HepG2 (cell line): ENCODE results near the gene ALKBH5. TPM values are rescaled to one million over a fixed set of nuclear protein-coding genes. Genes with fewer than 3 reads are reported as not detected.

Experiments
- ARNT2 ChIP-seq: sonication (generic); formaldehyde crosslinking; IDR thresholded peaks from 2 replicates; pipeline ENCODE4 v1.8.0; 2022; ENCODE audit warnings: mild to moderate bottlenecking, low read depth, missing genetic modification reagents, moderate library complexity
- ATM ChIP-seq: fragments of 450-650 bp; IDR thresholded peaks from 2 replicates; pipeline ENCODE4 v1.7.1; 2017; ENCODE audit warnings: mild to moderate bottlenecking, borderline replicate concordance
- BRD4 ChIP-seq: sonication (generic); formaldehyde crosslinking; IDR thresholded peaks from 2 replicates; pipeline ENCODE4 v1.4.0; 2020; ENCODE audit warnings: missing genetic modification reagents
- PHB2 ChIP-seq: fragments of 450-650 bp; IDR thresholded peaks from 2 replicates; pipeline ENCODE4 v1.6.1; 2018; ENCODE audit not compliant: partially characterized antibody
- SMAD3 ChIP-seq: sonication (generic); formaldehyde crosslinking; IDR thresholded peaks from 2 replicates; pipeline ENCODE4 v1.4.0; 2020; ENCODE audit warnings: missing genetic modification reagents
- SMARCC2 ChIP-seq: fragments of 450-650 bp; IDR thresholded peaks from 2 replicates; pipeline ENCODE4 v1.6.1; 2017; ENCODE audit warnings: antibody characterized with exemption, mild to moderate bottlenecking
- SNAPC2 ChIP-seq: sonication (generic); formaldehyde crosslinking; IDR thresholded peaks from 2 replicates; pipeline ENCODE4 v1.8.1; 2022; ENCODE audit warnings: mild to moderate bottlenecking, missing genetic modification reagents
- SRSF9 ChIP-seq: fragments of 200-400 bp; formaldehyde crosslinking; IDR thresholded peaks from 2 replicates; pipeline ENCODE4 v1.6.1; 2018; ENCODE audit warnings: borderline replicate concordance, mild to moderate bottlenecking, low read depth, low read length; ENCODE audit not compliant: insufficient read depth, poor library complexity, severe bottlenecking
- polyA plus RNA-seq, 8 experiments: library from polyadenylated mRNA; depleted of rRNA in 3 of 8; stranded (reverse) in 7 of 8; unstranded in 1 of 8; fragments of >200 nt; fragmentation: Illumina TruSeq in 4 of 8; extraction: Trizol in 4 of 8; gene quantifications; 2 replicates each; pipeline versions ENCODE4 v1.2.1 to v1.2.3, GENCODE V29; 2011 to 2016; ENCODE audit warnings: low read depth in 4 of 8, missing spikeins in 1 of 8, mixed read lengths in 1 of 8; ENCODE audit not compliant: insufficient read depth in 1 of 8
- total RNA-seq, 5 experiments: library from RNA; depleted of rRNA; stranded (reverse); fragments of >200 nt; fragmentation: Illumina TruSeq; extraction: Trizol; gene quantifications; 2 replicates each; pipeline ENCODE4 v1.2.3, GENCODE V29; 2016; ENCODE audit warnings: low read depth in 1 of 5
- TF ChIP-seq, protein P1 (sequence below): sonication (generic); formaldehyde crosslinking; IDR thresholded peaks from one replicate; pipeline ENCODE4 v1.5.1; 2020; ENCODE audit warnings: mild to moderate bottlenecking, missing genetic modification reagents; ENCODE audit errors: not compliant biosample characterization
- TF ChIP-seq, protein P2 (sequence below): sonication (generic); formaldehyde crosslinking; IDR thresholded peaks from 2 replicates; pipeline ENCODE4 v1.9.0; 2021; ENCODE audit warnings: missing genetic modification reagents, mild to moderate bottlenecking, borderline replicate concordance

Gene ALKBH5
- total and polyA plus RNA-seq, 2 of the 13 experiments (the other 11 are each of a cell fraction or from before 2014, with no cell fraction given) = 68.9 to 76.9 TPM

DNA sequence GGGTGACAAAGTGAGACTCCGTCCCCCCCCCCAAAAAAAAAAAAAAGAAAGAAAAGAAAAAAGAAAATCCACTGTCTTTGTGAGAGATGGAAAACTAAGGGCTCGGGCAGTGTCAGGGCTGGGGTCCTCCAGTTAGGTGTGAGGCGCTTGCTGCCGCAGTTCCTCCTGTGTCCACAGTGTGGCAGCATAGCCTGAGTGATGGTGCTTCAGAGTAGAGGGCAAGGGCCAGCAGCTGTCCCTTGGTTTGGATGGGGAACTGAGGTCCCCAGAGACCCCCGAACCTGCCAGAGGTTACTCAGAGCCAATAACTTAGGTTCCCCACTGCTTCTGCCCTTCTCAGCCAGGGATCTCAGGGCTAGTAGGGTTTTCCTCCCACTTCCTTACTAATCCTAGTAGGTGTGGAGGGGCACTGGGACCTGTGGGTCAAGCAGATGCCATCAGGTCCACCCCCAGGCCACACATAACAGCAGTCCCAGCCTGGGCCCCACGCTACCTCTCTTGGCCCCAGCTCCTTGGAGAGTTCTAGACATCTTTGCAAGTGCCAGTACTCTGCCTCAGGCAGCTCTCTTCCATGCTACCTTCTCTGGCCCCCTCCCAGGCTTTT, 33.9 kb downstream of the ALKBH5 start (continued):
- TF ChIP-seq, protein P1, sequence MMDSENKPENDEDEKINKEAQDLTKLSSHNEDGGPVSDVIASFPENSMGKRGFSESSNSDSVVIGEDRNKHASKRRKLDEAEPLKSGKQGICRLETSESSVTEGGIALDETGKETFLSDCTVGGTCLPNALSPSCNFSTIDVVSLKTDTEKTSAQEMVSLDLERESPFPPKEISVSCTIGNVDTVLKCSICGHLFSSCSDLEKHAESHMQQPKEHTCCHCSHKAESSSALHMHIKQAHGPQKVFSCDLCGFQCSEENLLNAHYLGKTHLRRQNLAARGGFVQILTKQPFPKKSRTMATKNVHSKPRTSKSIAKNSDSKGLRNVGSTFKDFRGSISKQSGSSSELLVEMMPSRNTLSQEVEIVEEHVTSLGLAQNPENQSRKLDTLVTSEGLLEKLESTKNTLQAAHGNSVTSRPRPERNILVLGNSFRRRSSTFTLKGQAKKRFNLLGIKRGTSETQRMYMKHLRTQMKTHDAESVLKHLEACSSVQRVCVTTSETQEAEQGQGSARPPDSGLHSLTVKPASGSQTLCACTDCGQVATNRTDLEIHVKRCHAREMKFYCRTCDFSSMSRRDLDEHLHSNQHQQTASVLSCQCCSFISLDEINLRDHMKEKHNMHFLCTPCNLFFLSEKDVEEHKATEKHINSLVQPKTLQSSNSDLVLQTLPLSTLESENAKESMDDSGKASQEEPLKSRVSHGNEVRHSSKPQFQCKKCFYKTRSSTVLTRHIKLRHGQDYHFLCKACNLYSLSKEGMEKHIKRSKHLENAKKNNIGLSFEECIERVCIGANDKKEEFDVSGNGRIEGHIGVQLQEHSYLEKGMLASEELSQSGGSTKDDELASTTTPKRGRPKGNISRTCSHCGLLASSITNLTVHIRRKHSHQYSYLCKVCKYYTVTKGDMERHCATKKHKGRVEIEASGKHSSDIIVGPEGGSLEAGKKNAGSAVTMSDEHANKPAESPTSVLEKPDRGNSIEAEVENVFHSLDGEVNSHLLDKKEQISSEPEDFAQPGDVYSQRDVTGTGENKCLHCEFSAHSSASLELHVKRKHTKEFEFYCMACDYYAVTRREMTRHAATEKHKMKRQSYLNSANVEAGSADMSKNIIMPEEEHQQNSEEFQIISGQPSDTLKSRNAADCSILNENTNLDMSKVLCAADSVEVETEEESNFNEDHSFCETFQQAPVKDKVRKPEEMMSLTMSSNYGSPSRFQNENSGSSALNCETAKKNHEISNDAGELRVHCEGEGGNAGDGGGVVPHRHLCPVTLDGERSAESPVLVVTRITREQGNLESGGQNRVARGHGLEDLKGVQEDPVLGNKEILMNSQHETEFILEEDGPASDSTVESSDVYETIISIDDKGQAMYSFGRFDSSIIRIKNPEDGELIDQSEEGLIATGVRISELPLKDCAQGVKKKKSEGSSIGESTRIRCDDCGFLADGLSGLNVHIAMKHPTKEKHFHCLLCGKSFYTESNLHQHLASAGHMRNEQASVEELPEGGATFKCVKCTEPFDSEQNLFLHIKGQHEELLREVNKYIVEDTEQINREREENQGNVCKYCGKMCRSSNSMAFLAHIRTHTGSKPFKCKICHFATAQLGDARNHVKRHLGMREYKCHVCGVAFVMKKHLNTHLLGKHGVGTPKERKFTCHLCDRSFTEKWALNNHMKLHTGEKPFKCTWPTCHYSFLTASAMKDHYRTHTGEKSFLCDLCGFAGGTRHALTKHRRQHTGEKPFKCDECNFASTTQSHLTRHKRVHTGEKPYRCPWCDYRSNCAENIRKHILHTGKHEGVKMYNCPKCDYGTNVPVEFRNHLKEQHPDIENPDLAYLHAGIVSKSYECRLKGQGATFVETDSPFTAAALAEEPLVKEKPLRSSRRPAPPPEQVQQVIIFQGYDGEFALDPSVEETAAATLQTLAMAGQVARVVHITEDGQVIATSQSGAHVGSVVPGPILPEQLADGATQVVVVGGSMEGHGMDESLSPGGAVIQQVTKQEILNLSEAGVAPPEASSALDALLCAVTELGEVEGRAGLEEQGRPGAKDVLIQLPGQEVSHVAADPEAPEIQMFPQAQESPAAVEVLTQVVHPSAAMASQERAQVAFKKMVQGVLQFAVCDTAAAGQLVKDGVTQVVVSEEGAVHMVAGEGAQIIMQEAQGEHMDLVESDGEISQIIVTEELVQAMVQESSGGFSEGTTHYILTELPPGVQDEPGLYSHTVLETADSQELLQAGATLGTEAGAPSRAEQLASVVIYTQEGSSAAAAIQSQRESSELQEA (CRISPR knock-in tag) = no peak
- TF ChIP-seq ARNT2 = no peak
- no peak for TF ChIP-seq PHB2
- no peak for TF ChIP-seq SMARCC2
- TF ChIP-seq SRSF9 = no peak
- TF ChIP-seq SNAPC2 = no peak
- TF ChIP-seq SMAD3 = no peak
- TF ChIP-seq, protein P2, sequence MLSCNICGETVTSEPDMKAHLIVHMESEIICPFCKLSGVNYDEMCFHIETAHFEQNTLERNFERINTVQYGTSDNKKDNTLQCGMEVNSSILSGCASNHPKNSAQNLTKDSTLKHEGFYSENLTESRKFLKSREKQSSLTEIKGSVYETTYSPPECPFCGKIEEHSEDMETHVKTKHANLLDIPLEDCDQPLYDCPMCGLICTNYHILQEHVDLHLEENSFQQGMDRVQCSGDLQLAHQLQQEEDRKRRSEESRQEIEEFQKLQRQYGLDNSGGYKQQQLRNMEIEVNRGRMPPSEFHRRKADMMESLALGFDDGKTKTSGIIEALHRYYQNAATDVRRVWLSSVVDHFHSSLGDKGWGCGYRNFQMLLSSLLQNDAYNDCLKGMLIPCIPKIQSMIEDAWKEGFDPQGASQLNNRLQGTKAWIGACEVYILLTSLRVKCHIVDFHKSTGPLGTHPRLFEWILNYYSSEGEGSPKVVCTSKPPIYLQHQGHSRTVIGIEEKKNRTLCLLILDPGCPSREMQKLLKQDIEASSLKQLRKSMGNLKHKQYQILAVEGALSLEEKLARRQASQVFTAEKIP (CRISPR knock-in tag) = no peak
- no peak for TF ChIP-seq BRD4
- TF ChIP-seq ATM = no peak
